ENCODE data around the gene ATP1A3.

ATP1A3 gene

DNA sequence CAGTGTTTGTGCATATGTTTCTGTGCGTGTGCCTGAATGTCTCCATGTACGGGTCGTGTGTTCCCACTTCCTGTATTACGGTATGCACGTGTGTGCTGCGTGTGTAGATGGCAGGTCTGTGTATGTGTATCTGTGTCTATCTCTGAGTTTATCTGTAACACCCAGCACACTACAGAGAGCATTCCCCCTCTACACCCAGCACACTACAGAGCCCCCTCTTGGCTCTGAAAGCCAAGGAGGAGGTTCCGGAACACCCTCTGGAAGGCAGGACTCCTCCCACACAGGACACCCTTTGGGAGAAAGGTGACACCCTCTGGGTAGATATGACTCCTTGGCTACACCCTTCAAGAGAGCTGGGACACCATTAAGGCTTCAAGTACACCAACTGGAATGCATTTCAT is 63.7 kb downstream of the ATP1A3 start:
- TF ChIP-seq, protein P1, sequence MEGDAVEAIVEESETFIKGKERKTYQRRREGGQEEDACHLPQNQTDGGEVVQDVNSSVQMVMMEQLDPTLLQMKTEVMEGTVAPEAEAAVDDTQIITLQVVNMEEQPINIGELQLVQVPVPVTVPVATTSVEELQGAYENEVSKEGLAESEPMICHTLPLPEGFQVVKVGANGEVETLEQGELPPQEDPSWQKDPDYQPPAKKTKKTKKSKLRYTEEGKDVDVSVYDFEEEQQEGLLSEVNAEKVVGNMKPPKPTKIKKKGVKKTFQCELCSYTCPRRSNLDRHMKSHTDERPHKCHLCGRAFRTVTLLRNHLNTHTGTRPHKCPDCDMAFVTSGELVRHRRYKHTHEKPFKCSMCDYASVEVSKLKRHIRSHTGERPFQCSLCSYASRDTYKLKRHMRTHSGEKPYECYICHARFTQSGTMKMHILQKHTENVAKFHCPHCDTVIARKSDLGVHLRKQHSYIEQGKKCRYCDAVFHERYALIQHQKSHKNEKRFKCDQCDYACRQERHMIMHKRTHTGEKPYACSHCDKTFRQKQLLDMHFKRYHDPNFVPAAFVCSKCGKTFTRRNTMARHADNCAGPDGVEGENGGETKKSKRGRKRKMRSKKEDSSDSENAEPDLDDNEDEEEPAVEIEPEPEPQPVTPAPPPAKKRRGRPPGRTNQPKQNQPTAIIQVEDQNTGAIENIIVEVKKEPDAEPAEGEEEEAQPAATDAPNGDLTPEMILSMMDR (IDR thresholded peaks at IDR 0.05; ENCODE audit: low read depth, low read length, missing control alignments) = no peak
- in situ Hi-C loops (cut with HindIII; ENCODE audit: low sequenced_read_pairs) = no loop called here
- no peak for DNase-seq (ENCODE audit: low read depth)
- H3K4me3 ChIP-seq (ENCODE audit: low read depth, low read length) = no peak overlapping the region

DNA sequence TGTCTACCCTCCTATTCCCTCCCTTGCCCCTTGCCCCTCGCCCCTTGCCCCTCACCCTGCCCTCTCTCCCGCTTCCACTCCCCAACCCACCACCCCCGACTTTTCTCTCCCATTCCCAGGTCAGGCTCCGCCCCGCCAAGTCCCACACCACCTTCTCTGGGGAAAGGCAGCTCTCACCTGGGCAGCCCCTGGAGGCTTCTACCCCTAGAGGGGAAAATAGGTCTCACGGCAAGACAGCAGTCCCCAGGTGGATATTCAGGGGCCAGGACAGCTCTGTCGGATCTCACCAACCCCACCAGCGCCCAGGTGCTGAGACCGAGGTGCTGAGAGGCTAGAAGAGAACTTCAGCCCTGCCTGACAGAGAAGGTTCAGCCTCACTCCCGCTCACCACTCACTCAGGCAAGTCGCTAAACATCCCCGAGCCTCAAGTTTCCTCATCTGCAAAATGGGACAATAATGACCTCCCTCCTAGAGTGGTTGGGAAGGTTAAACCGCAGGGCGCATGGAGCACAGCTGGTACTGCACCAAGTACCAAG is 64.4 kb downstream of the ATP1A3 start:
- in situ Hi-C loops (cut with HindIII; ENCODE audit: low sequenced_read_pairs) = no loop called here
- H3K4me3 ChIP-seq (ENCODE audit: low read depth, low read length) = no peak overlapping the region

DNA sequence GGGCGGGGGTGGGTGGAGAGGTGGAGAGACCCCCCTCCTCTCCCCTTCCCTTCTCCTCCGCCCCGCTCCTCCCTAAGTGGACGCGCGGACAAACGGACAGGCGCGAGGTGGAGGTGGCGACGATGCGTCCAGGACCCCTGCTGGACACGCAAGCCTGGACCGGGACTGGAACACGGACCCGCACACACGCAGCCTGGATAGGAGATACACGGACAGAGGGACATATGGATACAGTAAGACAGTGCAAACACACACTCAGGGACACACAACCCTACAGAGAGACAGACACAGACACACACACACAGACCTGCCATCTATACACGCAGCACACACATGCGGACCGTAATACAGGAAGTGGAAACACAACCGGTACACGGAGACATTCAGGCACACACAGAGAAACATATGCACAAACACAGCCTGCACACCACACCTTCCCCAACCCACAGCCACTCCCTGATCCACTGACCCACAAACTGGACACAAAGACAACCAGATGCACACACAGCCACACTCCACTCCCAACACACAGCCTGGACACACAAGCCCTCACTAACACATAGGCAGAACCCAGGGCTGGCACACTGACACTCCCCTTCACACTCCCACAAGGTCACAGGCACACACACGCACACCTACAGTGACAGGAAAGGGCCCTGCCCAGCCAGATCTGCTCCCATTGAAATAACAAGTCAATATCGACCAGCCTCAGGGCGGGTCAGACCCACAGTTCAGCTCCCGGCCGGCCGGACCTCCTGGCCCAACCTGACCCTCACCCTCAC is 65.1 kb downstream of the ATP1A3 start:
- no peak for DNase-seq (ENCODE audit: low read depth)
- TF ChIP-seq, protein P1 (IDR thresholded peaks at IDR 0.05; ENCODE audit: low read depth, low read length, missing control alignments) = no peak
- peak overlapping the region; percentile 30 for H3K4me3 ChIP-seq (ENCODE audit: low read depth, low read length)
- in situ Hi-C loops (cut with HindIII; ENCODE audit: low sequenced_read_pairs) = no loop called here

More for the DNA sequence above, 64.4 kb downstream of the ATP1A3 start:
- TF ChIP-seq, protein P1 (IDR thresholded peaks at IDR 0.05; ENCODE audit: low read depth, low read length, missing control alignments) = no peak
- no peak for DNase-seq (ENCODE audit: low read depth)

DNA sequence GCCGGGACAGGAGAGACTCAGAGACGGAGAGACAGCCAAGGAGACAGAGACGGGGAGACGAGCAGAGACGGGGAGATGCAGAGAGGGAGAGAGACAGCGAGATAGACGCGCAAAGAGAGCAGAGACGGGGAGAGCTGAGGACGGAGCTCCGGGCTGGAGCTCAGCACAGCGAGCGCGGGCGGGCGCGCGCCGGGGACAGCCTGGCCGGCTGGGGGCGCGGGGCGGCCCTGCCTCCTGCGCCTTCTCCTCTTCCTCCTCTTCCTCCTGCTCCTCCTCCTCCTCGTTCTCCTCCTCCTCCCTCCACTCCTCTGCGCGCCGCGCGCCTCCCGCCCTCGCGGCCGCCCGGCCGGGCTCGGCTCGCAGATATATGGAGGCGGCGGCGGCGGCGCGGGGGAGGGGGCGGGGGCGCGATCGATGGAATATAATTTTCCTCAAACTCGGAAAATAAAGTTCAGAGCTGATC is 65.8 kb downstream of the ATP1A3 start, which contains the start of gene ERFL:
TSS of gene ERFL (minus strand) at position 229 of the 463 bp plus-strand sequence. CDS start 15,530 bp downstream, outside the sequence.
- TF ChIP-seq, protein P1 (IDR thresholded peaks at IDR 0.05; ENCODE audit: low read depth, low read length, missing control alignments) = no peak
- H3K4me3 ChIP-seq (ENCODE audit: low read depth, low read length) = peak within 1 kb of the TSS; percentile 30
- DNase-seq (ENCODE audit: low read depth) = no peak
- in situ Hi-C loops (cut with HindIII; ENCODE audit: low sequenced_read_pairs) = no loop called here

DNA sequence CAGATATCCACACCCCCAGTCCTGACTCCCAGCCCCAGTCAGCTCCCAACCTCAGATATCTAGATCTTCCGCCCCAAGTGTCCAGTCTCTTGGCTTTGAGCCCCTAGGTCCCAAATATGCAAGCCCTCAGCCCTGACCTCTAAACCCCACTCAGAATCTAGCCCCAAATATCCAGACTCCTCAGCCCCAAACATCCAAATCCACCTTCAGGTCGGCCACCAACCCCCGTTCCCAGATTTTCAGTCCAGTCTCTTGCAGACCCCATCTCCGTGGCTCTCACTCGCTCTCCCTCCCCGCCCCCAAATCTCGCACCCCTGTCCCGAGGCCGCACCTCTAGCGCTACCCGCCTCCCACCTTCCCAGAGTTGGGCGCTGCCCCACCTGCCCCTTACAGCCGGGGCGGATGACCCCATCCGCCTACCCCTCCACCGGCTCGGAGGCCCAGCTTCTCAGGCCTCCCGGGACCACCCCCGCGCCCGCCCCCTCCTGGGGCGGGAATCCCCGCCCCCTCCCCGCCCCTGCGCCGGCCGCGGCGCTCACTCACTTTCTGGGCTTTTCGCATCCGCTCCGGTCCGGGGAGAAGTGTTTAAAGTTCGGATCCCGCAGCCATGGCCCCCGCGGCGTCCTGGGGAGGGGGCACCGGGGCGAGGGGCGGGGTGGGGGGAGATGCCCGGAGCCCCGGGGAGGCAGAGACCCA is 66.4 kb downstream of the ATP1A3 start:
- H3K4me3 ChIP-seq (ENCODE audit: low read depth, low read length) = peak overlapping the region; percentile 30
- no peak for DNase-seq (ENCODE audit: low read depth)
- in situ Hi-C loops (cut with HindIII; ENCODE audit: low sequenced_read_pairs) = no loop called here
- TF ChIP-seq, protein P1 (IDR thresholded peaks at IDR 0.05; ENCODE audit: low read depth, low read length, missing control alignments) = no peak

DNA sequence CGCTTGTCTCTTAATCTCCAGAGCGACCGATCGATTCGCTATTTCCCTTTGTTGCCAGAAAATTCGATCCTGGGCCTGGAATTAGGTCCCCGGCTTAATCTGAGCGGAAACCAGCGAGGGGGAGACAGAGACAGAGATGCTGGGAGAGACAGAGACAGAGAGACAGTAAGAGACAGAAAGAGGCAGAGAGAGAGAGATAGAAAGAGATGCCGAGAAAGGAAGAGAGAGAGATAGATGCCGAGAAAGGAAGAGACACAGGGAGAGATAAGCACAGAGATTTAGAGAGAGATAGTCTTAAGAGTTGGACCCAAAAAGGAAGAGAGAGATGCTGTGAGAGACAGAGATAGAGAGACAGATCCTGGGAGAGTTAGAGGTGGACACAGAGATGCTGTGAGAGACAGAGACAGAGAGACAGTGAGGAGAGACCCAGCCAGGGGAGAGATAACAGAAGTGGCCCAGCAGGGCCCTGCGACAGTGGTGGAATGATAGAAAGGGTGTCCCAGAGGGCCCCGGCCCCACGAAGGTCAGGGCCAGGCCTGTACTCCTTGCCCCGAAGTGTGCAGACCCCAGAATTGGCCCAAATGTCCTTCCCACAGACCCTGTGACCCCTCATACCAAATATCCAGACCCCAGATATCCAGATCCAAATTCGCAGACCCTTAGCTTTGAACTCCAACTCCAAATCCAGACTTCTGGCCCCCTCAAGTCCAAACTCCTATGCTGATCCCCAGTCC is 67.1 kb downstream of the ATP1A3 start:
- no peak for DNase-seq (ENCODE audit: low read depth)
- H3K4me3 ChIP-seq (ENCODE audit: low read depth, low read length) = no peak overlapping the region
- TF ChIP-seq, protein P1 (IDR thresholded peaks at IDR 0.05; ENCODE audit: low read depth, low read length, missing control alignments) = no peak
- in situ Hi-C loops (cut with HindIII; ENCODE audit: low sequenced_read_pairs) = no loop called here

Data from astrocyte of the cerebellum (primary cell).